ENCODE data around the gene TTBK2.
"Not testable (repeated sequence)": the region's sequence is repeated elsewhere in the genome, so short reads cannot be mapped to it uniquely, and the experiment has no call there.

The TTBK2 gene

GRCh38 chr15:42920519-42921341 is at the start of gene TTBK2:
Gene TTBK2, minus strand, starts transcription at chr15:42920778. Its CDS starts 42,161 bp downstream, at chr15:42878617.
- TF ChIP-seq CTCF (conservative IDR thresholded peaks at IDR 0.05; ENCODE audit: low read length): no peak; the same call in 1 of the 2 replicates
- DNase-seq (ENCODE audit: low read depth): peak; percentile 99
- H3K4me3 ChIP-seq (ENCODE audit: low read length): peak within 1 kb of the TSS; percentile 72

- TF ChIP-seq CTCF (conservative IDR thresholded peaks at IDR 0.05; ENCODE audit: low read length): no peak
- DNase-seq (ENCODE audit: low read depth): no peak
- H3K4me3 ChIP-seq (ENCODE audit: low read length): no peak overlapping the region
Observed at GRCh38 chr15:42964476-42964875, 43.9 kb upstream of the TTBK2 start.

GRCh38 chr15:42955518-42955917 is 34.9 kb upstream of the TTBK2 start:
- H3K4me3 ChIP-seq (ENCODE audit: low read length): no peak overlapping the region
- DNase-seq (ENCODE audit: low read depth): peak; percentile 84
- TF ChIP-seq CTCF (conservative IDR thresholded peaks at IDR 0.05; ENCODE audit: low read length): no peak

- no peak for TF ChIP-seq CTCF (conservative IDR thresholded peaks at IDR 0.05; ENCODE audit: low read length)
- H3K4me3 ChIP-seq (ENCODE audit: low read length): no peak overlapping the region
- DNase-seq (ENCODE audit: low read depth): no peak
Observed at GRCh38 chr15:42954291-42954690, 33.7 kb upstream of the TTBK2 start.

DNA sequence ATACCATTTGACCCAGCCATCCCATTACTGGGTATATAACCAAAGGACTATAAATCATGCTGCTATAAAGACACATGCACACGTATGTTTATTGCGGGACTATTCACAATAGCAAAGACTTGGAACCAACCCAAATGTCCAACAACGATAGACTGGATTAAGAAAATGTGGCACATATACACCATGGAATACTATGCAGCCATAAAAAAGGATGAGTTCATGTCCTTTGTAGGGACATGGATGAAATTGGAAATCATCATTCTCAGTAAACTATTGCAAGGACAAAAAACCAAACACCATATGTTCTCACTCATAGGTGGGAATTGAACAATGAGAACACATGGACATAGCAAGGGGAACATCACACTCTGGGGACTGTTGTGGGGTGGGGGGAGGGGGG is 28.3 kb upstream of the TTBK2 start:
- H3K4me3 ChIP-seq (ENCODE audit: low read length); DNase-seq (ENCODE audit: low read depth): not testable (repeated sequence)

DNA sequence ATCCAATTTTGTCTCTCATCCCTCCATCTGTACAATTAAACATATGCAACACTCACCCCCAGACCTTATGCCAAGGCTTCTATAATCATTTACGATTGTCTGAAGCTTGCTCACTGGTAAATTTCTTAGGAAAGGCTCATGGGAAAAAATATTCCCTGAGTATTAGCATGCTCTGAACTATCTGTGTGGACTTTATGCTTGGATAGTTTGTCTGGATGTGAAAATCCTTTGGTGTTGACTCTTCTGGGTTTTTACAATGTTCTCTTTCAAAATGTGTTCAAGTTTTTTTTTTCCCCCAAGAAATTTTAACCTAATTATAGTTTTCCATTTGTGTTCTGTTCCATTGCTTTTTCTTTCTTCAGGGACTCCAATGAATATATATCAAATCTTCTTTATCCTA is 19.9 kb upstream of the TTBK2 start:
- no peak for DNase-seq (ENCODE audit: low read depth)
- H3K4me3 ChIP-seq (ENCODE audit: low read length): no peak overlapping the region
- TF ChIP-seq CTCF (conservative IDR thresholded peaks at IDR 0.05; ENCODE audit: low read length): no peak

- TF ChIP-seq CTCF (conservative IDR thresholded peaks at IDR 0.05; ENCODE audit: low read length): no peak
- no peak for DNase-seq (ENCODE audit: low read depth)
- H3K4me3 ChIP-seq (ENCODE audit: low read length): no peak overlapping the region
Observed at GRCh38 chr15:42939841-42940240, 19.3 kb upstream of the TTBK2 start.

Data from AG10803 (cell line).